NB4 (cell line): Measurements from ENCODE around the gene PLCB4.

Experiments used
- DNase-seq: peaks from one replicate; pipeline ENCODE4 v3.0.0; 2010; ENCODE audit warnings: low read depth
- H3K4me3 ChIP-seq: one replicate; pipeline ENCODE4 v1.5.1; 2011; ENCODE audit warnings: mild to moderate bottlenecking, low read depth, low read length, moderate library complexity
- CTCF ChIP-seq: IDR thresholded peaks from one replicate; pipeline ENCODE4 v1.5.1; 2012; ENCODE audit warnings: low read depth, low read length
- MAX ChIP-seq: IDR thresholded peaks from 2 replicates; pipeline ENCODE4 v1.6.1; 2011; ENCODE audit warnings: low read depth, low read length
- MYC ChIP-seq: IDR thresholded peaks from 2 replicates; pipeline ENCODE4 v1.6.1; 2011; ENCODE audit warnings: low read depth, low read length
- POLR2A ChIP-seq: IDR thresholded peaks from 2 replicates; pipeline ENCODE4 v1.6.1; 2011; ENCODE audit warnings: mild to moderate bottlenecking; ENCODE audit not compliant: insufficient read length; ENCODE audit errors: extremely low read depth

The PLCB4 gene

GRCh38 chr20:9210356-9210755 is 141.5 kb downstream of the PLCB4 start:
- no peak for TF ChIP-seq POLR2A
- no peak for TF ChIP-seq MAX
- no peak for TF ChIP-seq MYC
- TF ChIP-seq CTCF: no peak
- no peak for DNase-seq
- no peak overlapping the region for H3K4me3 ChIP-seq

GRCh38 chr20:9211016-9211760 is 142.3 kb downstream of the PLCB4 start:
- TF ChIP-seq MAX (no peak), POLR2A (no peak), CTCF (no peak), MYC (no peak)
- H3K4me3 ChIP-seq: no peak overlapping the region
- DNase-seq: no peak

DNA sequence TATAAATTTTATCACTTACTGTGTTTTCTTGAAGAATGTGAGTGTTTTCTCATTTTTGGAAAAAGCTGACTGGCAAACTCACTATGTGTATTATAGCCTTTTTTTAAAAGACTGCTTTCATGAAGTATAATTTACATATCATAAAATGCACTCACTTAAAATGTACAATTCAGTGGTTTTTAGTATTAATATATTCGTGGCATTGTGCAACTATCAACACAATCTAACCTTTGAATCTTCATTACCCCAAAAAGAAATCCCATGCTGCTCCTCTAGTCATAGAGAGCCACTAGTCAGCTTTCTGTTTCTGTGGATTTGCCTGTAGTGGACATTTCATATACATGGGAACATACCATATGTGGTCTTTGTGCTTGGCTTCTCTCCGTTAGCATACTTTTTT is 143.8 kb downstream of the PLCB4 start:
- H3K4me3 ChIP-seq: no peak overlapping the region
- DNase-seq: no peak
- TF ChIP-seq CTCF (no peak), POLR2A (no peak), MAX (no peak), MYC (no peak)

- H3K4me3 ChIP-seq: no peak overlapping the region
- no peak for TF ChIP-seq CTCF
- DNase-seq: no peak
Measured at GRCh38 chr20:9214685-9215084, 145.8 kb downstream of the PLCB4 start.

GRCh38 chr20:9215539-9215938 is 146.7 kb downstream of the PLCB4 start:
- no peak overlapping the region for H3K4me3 ChIP-seq
- TF ChIP-seq MAX (no peak), POLR2A (no peak), MYC (no peak), CTCF (peak; percentile 50)
- peak; percentile 20 for DNase-seq

DNA sequence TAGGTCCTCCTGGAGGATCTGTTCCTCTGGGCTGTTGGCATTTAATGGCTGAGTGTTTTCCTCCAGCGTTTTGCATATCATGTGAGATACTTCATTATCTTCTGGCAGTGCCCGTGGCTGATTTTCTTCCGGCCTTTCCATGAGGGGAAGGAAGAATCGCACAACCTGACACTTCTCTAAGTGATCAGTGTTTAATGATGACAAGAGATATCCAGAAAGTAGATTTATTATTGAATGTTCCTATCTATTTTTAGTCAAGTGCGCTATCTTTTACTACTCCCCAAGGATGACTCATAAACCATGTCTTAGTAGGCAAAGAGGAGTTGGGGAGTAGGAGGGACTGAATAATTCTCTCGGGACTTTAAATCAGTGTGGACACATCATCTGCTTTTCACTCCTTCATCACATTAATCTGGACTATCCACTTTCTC is 149.7 kb downstream of the PLCB4 start:
- peak; percentile 23 for DNase-seq
- TF ChIP-seq POLR2A (no peak), MYC (no peak), MAX (no peak)
- H3K4me3 ChIP-seq: no peak overlapping the region
